Fibroblast of lung (primary cell): ENCODE results near the gene NRP1. TPM values are rescaled to one million over a fixed set of nuclear protein-coding genes. Genes with fewer than 3 reads are reported as not detected.
A peak's percentile ranks its signal among the peaks of the same experiment; 100 is the strongest.

Experiments used
- DNase-seq, 2 donors: peaks; one replicate each; pipeline versions ENCODE4 v3.0.0 to v3.0.0-alpha.2; 2010; ENCODE audit warnings: low read depth in 2 of 2
- H2AFZ ChIP-seq: 2 replicates; pipeline ENCODE4 v1.5.1; 2012; ENCODE audit warnings: low read length, control low read depth, inconsistent platforms
- H3K27ac ChIP-seq: 2 replicates; pipeline ENCODE4 v1.5.1; 2011; ENCODE audit warnings: low read length, control low read depth; ENCODE audit not compliant: insufficient read depth
- H3K27me3 ChIP-seq: 2 replicates; pipeline ENCODE4 v1.5.1; 2011; ENCODE audit warnings: mild to moderate bottlenecking, low read length; ENCODE audit not compliant: control insufficient read depth, insufficient read depth
- H3K36me3 ChIP-seq: 2 replicates; pipeline ENCODE4 v1.5.1; 2011; ENCODE audit warnings: low read length; ENCODE audit not compliant: control insufficient read depth, insufficient read depth
- H3K4me1 ChIP-seq: 2 replicates; pipeline ENCODE4 v1.5.1; 2011; ENCODE audit warnings: low read length; ENCODE audit not compliant: control insufficient read depth, insufficient read depth; ENCODE audit errors: extremely low read depth
- H3K4me2 ChIP-seq: 2 replicates; pipeline ENCODE4 v1.5.1; 2011; ENCODE audit warnings: low read length, control low read depth; ENCODE audit not compliant: insufficient read depth; ENCODE audit errors: extremely low read depth
- H3K4me3 ChIP-seq, 4 experiments: fragments of 200-600 bp in 1 of 4; sonication (generic) in 1 of 4; replicated peaks in 1 of 4; 2 replicates each; pipeline ENCODE4 v1.5.1; 2011 to 2016; ENCODE audit warnings: low read length in 4 of 4, low read depth in 3 of 4, mild to moderate bottlenecking in 3 of 4, control low read depth in 2 of 4, inconsistent platforms in 1 of 4, mixed read lengths in 1 of 4; ENCODE audit not compliant: insufficient read depth in 1 of 4; ENCODE audit errors: control extremely low read depth in 1 of 4
- H3K79me2 ChIP-seq: 2 replicates; pipeline ENCODE4 v1.5.1; 2012; ENCODE audit warnings: mild to moderate bottlenecking, low read length, inconsistent platforms; ENCODE audit not compliant: control insufficient read depth, insufficient read depth
- H3K9ac ChIP-seq: 2 replicates; pipeline ENCODE4 v1.5.1; 2011; ENCODE audit warnings: mild to moderate bottlenecking, low read length, control low read depth; ENCODE audit not compliant: insufficient read depth
- H3K9me3 ChIP-seq: 2 replicates; pipeline ENCODE4 v1.5.1; 2012; ENCODE audit warnings: low read depth, low read length; ENCODE audit not compliant: control insufficient read depth, insufficient read depth
- H4K20me1 ChIP-seq: 2 replicates; pipeline ENCODE4 v1.5.1; 2011; ENCODE audit warnings: low read length; ENCODE audit not compliant: control insufficient read depth, insufficient read depth; ENCODE audit errors: extremely low read depth
- EZH2 ChIP-seq: IDR thresholded peaks from 2 replicates; pipeline ENCODE4 v1.5.1; 2012; ENCODE audit warnings: low read length, control low read depth, mild to moderate bottlenecking; ENCODE audit errors: missing control alignments
- polyA plus RNA-seq, 2 donors: library from polyadenylated mRNA; depleted of rRNA in 1 of 2; stranded (reverse) in 1 of 2; unstranded in 1 of 2; fragments of >200 nt; gene quantifications; 2 replicates each; pipeline ENCODE4 v1.2.1, GENCODE V29; 2011 to 2012; ENCODE audit warnings: missing spikeins in 1 of 2
- total RNA-seq: library from RNA; depleted of rRNA; stranded (reverse); fragments of >200 nt; gene quantifications from 2 replicates; pipeline ENCODE4 v1.2.1, GENCODE V29; 2014
- TF ChIP-seq, protein P1 (sequence below), 2 donors: IDR thresholded peaks in 1 of 2; conservative IDR thresholded peaks in 1 of 2; 1 replicate in 1 of 2; 2 replicates in 1 of 2; pipeline ENCODE4 v1.5.1; 2011 to 2012; ENCODE audit warnings: low read length in 2 of 2, control low read depth in 1 of 2, inconsistent platforms in 1 of 2, low read depth in 1 of 2, mild to moderate bottlenecking in 1 of 2

Gene NRP1
- total and polyA plus RNA-seq, 2 donors (not counting 1 experiment from before 2014, with no cell fraction given), result 187 to 373 TPM

DNA sequence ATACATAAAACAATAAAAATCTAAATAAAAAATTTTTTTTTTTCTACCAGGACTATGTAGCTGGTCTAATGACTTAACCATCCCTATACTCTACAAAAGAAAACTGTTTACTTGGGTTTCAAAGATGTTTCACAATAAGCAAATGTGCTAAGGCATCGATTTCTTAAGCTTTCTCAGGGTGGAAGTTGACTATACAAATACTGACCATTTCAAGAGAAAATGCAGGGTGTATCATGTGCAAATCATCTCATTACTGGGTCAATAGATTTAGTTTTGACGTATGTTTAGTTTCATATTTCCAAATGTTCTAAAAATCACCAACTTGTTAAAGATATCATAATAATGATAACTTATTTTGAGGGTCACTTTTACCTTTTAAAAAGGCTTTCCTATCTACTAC is 7.5 kb downstream of the NRP1 start:
- H2AFZ ChIP-seq, result no peak overlapping the region
- H3K9me3 ChIP-seq, result no peaks in the 10 kb centered on the region
- no peaks in the 10 kb centered on the region for H4K20me1 ChIP-seq
- TF ChIP-seq, protein P1, sequence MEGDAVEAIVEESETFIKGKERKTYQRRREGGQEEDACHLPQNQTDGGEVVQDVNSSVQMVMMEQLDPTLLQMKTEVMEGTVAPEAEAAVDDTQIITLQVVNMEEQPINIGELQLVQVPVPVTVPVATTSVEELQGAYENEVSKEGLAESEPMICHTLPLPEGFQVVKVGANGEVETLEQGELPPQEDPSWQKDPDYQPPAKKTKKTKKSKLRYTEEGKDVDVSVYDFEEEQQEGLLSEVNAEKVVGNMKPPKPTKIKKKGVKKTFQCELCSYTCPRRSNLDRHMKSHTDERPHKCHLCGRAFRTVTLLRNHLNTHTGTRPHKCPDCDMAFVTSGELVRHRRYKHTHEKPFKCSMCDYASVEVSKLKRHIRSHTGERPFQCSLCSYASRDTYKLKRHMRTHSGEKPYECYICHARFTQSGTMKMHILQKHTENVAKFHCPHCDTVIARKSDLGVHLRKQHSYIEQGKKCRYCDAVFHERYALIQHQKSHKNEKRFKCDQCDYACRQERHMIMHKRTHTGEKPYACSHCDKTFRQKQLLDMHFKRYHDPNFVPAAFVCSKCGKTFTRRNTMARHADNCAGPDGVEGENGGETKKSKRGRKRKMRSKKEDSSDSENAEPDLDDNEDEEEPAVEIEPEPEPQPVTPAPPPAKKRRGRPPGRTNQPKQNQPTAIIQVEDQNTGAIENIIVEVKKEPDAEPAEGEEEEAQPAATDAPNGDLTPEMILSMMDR (conservative IDR thresholded peaks at IDR 0.05 in 1 of 2, IDR thresholded peaks at IDR 0.05 in 1 of 2; ENCODE audit: low read depth in 1 of 2, low read length in 2 of 2), result no peak
- TF ChIP-seq EZH2, result no peak
- no peak overlapping the region for H3K27ac ChIP-seq
- H3K4me3 ChIP-seq, result peak overlapping the region in 3 of 4 experiments; percentile 13 to 96 (median 25)
- peaks cover 100% of the 10 kb centered on the region for H3K79me2 ChIP-seq
- no peaks in the 10 kb centered on the region for H3K27me3 ChIP-seq
- H3K4me1 ChIP-seq, result peaks cover 2% of the 10 kb centered on the region
- peaks cover 14% of the 10 kb centered on the region for H3K36me3 ChIP-seq
- no peak overlapping the region for H3K9ac ChIP-seq
- DNase-seq, result peak in 1 of 2 donors; percentile 78
- H3K4me2 ChIP-seq, result peak overlapping the region; percentile 11

DNA sequence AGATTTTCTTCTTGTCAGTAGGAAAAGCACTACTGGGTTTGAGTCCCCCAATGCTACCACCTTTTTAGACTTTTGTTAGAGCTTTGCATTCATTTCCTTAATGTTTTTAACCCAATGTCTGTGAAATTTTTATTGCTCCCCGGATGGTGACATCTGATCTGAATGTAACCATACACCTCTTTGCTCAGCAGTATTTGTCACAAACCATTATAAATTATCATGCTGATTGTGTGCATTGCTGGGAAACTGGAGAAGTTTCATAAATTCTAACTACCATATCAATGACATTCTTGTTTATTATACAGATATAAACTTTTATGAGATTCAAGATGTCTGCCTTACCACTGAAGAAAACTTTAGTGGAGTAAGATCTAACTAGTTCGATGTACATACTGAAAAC is 8.5 kb downstream of the NRP1 start:
- Histone ChIP-seq H3K79me2 (peaks cover 100% of the 10 kb centered on the region), H3K36me3 (peaks cover 14% of the 10 kb centered on the region), H3K4me2 (peak overlapping the region; percentile 77), H3K27me3 (no peaks in the 10 kb centered on the region), H3K4me1 (peaks cover 2% of the 10 kb centered on the region), H3K9ac (no peak overlapping the region), H3K4me3 (peak overlapping the region; percentile 7 to 29 (median 19)), H2AFZ (no peak overlapping the region), H3K9me3 (no peaks in the 10 kb centered on the region), H3K27ac (peak overlapping the region; percentile 10), H4K20me1 (no peaks in the 10 kb centered on the region)
- peak; percentile 21 to 55 for DNase-seq
- TF ChIP-seq, protein P1 (conservative IDR thresholded peaks at IDR 0.05 in 1 of 2, IDR thresholded peaks at IDR 0.05 in 1 of 2; ENCODE audit: low read depth in 1 of 2, low read length in 2 of 2), result no peak
- TF ChIP-seq EZH2, result no peak

DNA sequence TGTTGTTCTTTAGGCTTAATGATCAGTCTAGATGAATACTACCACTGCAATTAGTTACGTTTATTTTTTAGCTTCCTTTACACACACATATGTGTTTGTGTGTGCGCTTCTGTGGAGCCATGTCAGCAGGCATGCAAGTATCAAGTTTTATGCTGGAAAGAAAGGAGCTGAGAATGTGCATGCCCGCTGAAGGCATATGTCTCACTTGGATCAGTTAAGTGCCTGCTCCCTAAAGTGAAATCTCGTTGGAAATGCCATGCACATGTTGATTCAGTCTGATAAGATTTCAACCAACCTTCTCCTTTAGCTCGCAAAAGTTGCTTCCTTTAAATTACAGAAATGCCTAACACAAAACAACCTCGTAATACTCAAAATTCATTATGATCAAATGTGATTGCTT is 10.7 kb downstream of the NRP1 start:
- Histone ChIP-seq H3K9ac (no peak overlapping the region), H3K36me3 (peaks cover 5% of the 10 kb centered on the region), H3K4me1 (peaks cover 2% of the 10 kb centered on the region), H3K4me2 (no peak overlapping the region), H3K79me2 (peaks cover 96% of the 10 kb centered on the region), H3K27me3 (no peaks in the 10 kb centered on the region), H3K27ac (no peak overlapping the region), H3K4me3 (no peak overlapping the region), H4K20me1 (no peaks in the 10 kb centered on the region), H2AFZ (no peak overlapping the region), H3K9me3 (no peaks in the 10 kb centered on the region)
- TF ChIP-seq EZH2, result no peak
- TF ChIP-seq, protein P1 (conservative IDR thresholded peaks at IDR 0.05 in 1 of 2, IDR thresholded peaks at IDR 0.05 in 1 of 2; ENCODE audit: low read depth in 1 of 2, low read length in 2 of 2), result no peak
- DNase-seq, result no peak
